HepG2 (cell line): ENCODE results near the gene TSSK6.

Experiments used
- ATF3 ChIP-seq: sonication (generic); formaldehyde crosslinking; IDR thresholded peaks from 2 replicates; pipeline ENCODE4 v1.4.0; 2020; ENCODE audit warnings: missing genetic modification reagents
- CREB1 ChIP-seq, 2 experiments: fragments of 450-650 bp in 1 of 2; IDR thresholded peaks; 2 replicates each; pipeline ENCODE4 v1.6.1; 2016 to 2017; ENCODE audit warnings: control low read depth in 1 of 2, mild to moderate bottlenecking in 1 of 2, missing compliant biosample characterization in 1 of 2, missing genetic modification characterization in 1 of 2
- CTCF ChIP-seq: sonication (generic); formaldehyde crosslinking; IDR thresholded peaks from 2 replicates; pipeline ENCODE4 v1.5.0; 2020; ENCODE audit warnings: mild to moderate bottlenecking, missing genetic modification reagents, moderate library complexity
- MED8 ChIP-seq: sonication (generic); formaldehyde crosslinking; IDR thresholded peaks from 2 replicates; pipeline ENCODE4 v1.8.1; 2023; ENCODE audit warnings: mild to moderate bottlenecking, missing genetic modification reagents; ENCODE audit not compliant: insufficient replicate concordance
- PATZ1 ChIP-seq: sonication (generic); formaldehyde crosslinking; IDR thresholded peaks from 2 replicates; pipeline ENCODE4 v1.4.0; 2020; ENCODE audit warnings: missing genetic modification reagents
- PRDM10 ChIP-seq: sonication (generic); formaldehyde crosslinking; IDR thresholded peaks from 2 replicates; pipeline ENCODE4 v1.4.0; 2020; ENCODE audit warnings: low read depth, missing genetic modification reagents
- SMC3 ChIP-seq: IDR thresholded peaks from 2 replicates; pipeline ENCODE4 v1.6.1; 2011; ENCODE audit warnings: low read length, improper control_type of control experiment
- ZNF350 ChIP-seq: sonication (generic); formaldehyde crosslinking; IDR thresholded peaks from 2 replicates; pipeline ENCODE4 v1.4.0; 2020; ENCODE audit warnings: mild to moderate bottlenecking, low read depth, missing genetic modification reagents, borderline replicate concordance
- ZNF513 ChIP-seq: sonication (generic); formaldehyde crosslinking; conservative IDR thresholded peaks from 2 replicates; pipeline ENCODE4 v1.5.0; 2020; ENCODE audit warnings: missing genetic modification reagents
- ZNF639 ChIP-seq: conservative IDR thresholded peaks from 2 replicates; pipeline ENCODE4 v1.6.1; 2018; ENCODE audit warnings: missing genetic modification reagents

GRCh38 chr19:19505669-19506326, 9.6 kb downstream of the TSSK6 start:
- TF ChIP-seq PRDM10 (CRISPR knock-in tag) (no peak), SMC3 (no peak), PATZ1 (no peak), ZNF513 (CRISPR knock-in tag) (no peak), ZNF350 (CRISPR knock-in tag) (no peak), CREB1 (IDR thresholded peaks at IDR 0.05) (no peak), CREB1 (CRISPR knock-in tag; IDR thresholded peaks at IDR 0.05) (no peak), ATF3 (CRISPR knock-in tag) (no peak), MED8 (CRISPR knock-in tag) (no peak), CTCF (CRISPR knock-in tag) (no peak), ZNF639 (CRISPR knock-in tag) (no peak)
